ENCODE measurements around the gene AAGAB.

The AAGAB gene

GRCh38 chr15:67208396-67208795 is 46.1 kb downstream of the AAGAB start:
- DNase-seq (ENCODE audit: low read depth) = no peak

- DNase-seq (ENCODE audit: low read depth) = no peak
Measured at GRCh38 chr15:67207555-67208207, 46.8 kb downstream of the AAGAB start.

- DNase-seq (ENCODE audit: low read depth) = no peak
Measured at GRCh38 chr15:67202991-67203390, 51.5 kb downstream of the AAGAB start.

- no peak for DNase-seq (ENCODE audit: low read depth)
Measured at GRCh38 chr15:67202091-67202490, 52.4 kb downstream of the AAGAB start.

- no peak for DNase-seq (ENCODE audit: low read depth)
Measured at GRCh38 chr15:67201136-67201535, 53.3 kb downstream of the AAGAB start.

- no peak for DNase-seq (ENCODE audit: low read depth)
Measured at GRCh38 chr15:67199881-67200763, 54.3 kb downstream of the AAGAB start.

- DNase-seq (ENCODE audit: low read depth) = no peak
Measured at GRCh38 chr15:67199391-67199790, 55.1 kb downstream of the AAGAB start.

- DNase-seq (ENCODE audit: low read depth) = no peak
Measured at GRCh38 chr15:67198157-67198754, 56.2 kb downstream of the AAGAB start.

- no peak for DNase-seq (ENCODE audit: low read depth)
Measured at GRCh38 chr15:67197364-67197695, 57.1 kb downstream of the AAGAB start.

- no peak for DNase-seq (ENCODE audit: low read depth)
Measured at GRCh38 chr15:67196672-67197363, 57.6 kb downstream of the AAGAB start.

GRCh38 chr15:67196222-67196621 is 58.2 kb downstream of the AAGAB start:
- no peak for DNase-seq (ENCODE audit: low read depth)

GRCh38 chr15:67195305-67195704 is 59.2 kb downstream of the AAGAB start:
- DNase-seq (ENCODE audit: low read depth) = no peak

- no peak for DNase-seq (ENCODE audit: low read depth)
Measured at GRCh38 chr15:67194171-67195114, 60.0 kb downstream of the AAGAB start.

GRCh38 chr15:67193223-67193990 is 61.1 kb downstream of the AAGAB start:
- DNase-seq (ENCODE audit: low read depth) = no peak

GRCh38 chr15:67192185-67192820 is 62.2 kb downstream of the AAGAB start:
- no peak for DNase-seq (ENCODE audit: low read depth)

- no peak for DNase-seq (ENCODE audit: low read depth)
Measured at GRCh38 chr15:67190813-67191212, 63.6 kb downstream of the AAGAB start.

GRCh38 chr15:67190326-67190725 is 64.1 kb downstream of the AAGAB start:
- DNase-seq (ENCODE audit: low read depth) = no peak

- DNase-seq (ENCODE audit: low read depth) = no peak
Measured at GRCh38 chr15:67189326-67190051, 65.0 kb downstream of the AAGAB start.

- no peak for DNase-seq (ENCODE audit: low read depth)
Measured at GRCh38 chr15:67188551-67189218, 65.8 kb downstream of the AAGAB start.

Measured in T-helper 22 cell (primary cell).